ENCODE measurements around the gene ETS2. TPM values are rescaled to one million over a fixed set of nuclear protein-coding genes. Genes with fewer than 3 reads are reported as not detected.

Gene ETS2
- total RNA-seq, 4 donors from 2014 or later, result 154 to 644 (median 289) TPM

GRCh38 chr21:38790059-38790458 lies 15.7 kb upstream of the ETS2 start:
- DNase-seq (ENCODE audit: low spot score in 2 of 2), result no peak
- intact Hi-C loops (cut with DNase I; ENCODE audit: low total_unique reads), result no loop called here
- no peak overlapping the region for H3K4me3 ChIP-seq (ENCODE audit: low read depth, poor library complexity, severe bottlenecking)
- 79 to 93% methylated on average over 7 of the region's 7 CpGs for WGBS, 2 donors
- TF ChIP-seq POLR2A (IDR thresholded peaks at IDR 0.05) (no peak), CTCF (IDR thresholded peaks at IDR 0.05) (no peak)

GRCh38 chr21:38790961-38791360 lies 14.8 kb upstream of the ETS2 start:
- no peak overlapping the region for H3K4me3 ChIP-seq (ENCODE audit: low read depth, poor library complexity, severe bottlenecking)
- no peak for DNase-seq (ENCODE audit: low spot score in 2 of 2)
- intact Hi-C loops (cut with DNase I; ENCODE audit: low total_unique reads), result no loop called here
- TF ChIP-seq CTCF (IDR thresholded peaks at IDR 0.05) (no peak), POLR2A (IDR thresholded peaks at IDR 0.05) (no peak)
- WGBS, 2 donors, result 73 to 84% methylated on average over 4 of the region's 4 CpGs

DNA sequence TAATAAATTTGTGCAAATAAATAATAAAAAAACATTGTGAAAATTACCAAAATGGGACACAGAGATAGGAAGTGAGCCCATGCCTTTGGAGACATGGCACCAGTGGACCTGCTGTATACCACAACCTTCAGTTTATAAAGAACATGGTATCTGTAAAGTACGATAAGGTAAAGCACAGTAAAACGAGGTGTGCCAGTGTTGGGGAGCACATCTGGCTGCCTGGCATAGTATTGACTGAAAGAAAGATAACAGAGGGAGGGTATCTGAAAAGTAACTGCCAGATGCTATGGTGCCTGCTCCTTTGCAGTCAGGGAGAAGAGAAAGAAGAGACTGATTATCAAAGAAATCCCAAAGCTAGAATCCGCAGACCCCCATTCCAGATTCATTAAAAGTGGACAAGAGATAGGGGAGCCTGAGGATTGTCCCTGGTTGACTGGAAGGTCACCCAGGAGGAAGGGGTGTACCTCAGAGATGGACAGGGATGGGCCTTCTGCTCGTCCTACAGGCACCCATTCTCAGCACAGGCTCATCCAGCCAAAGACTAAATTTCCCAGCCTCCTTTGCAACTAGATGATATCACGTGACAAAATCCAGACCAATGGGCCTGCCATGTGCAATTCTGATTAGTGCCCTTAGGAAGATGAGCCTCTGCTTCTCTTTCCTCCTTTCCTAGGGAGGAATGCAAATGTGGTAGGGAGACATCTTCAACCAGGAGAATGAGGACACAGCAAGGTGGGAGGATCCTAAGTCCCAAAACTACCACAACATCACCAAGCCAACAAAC lies 12.9 kb upstream of the ETS2 start:
- 88 to 94% methylated on average over 5 of the region's 5 CpGs for WGBS, 2 donors
- intact Hi-C loops (cut with DNase I; ENCODE audit: low total_unique reads), result no loop called here
- TF ChIP-seq CTCF (IDR thresholded peaks at IDR 0.05) (no peak), POLR2A (IDR thresholded peaks at IDR 0.05) (no peak)
- no peak overlapping the region for H3K4me3 ChIP-seq (ENCODE audit: low read depth, poor library complexity, severe bottlenecking)
- no peak for DNase-seq (ENCODE audit: low spot score in 2 of 2)

- 89 to 95% methylated on average over 16 of the region's 16 CpGs for whole genome bisulfite sequencing, 2 donors
- no peak for DNase-seq (ENCODE audit: low spot score in 2 of 2)
- TF ChIP-seq CTCF (IDR thresholded peaks at IDR 0.05), result no peak
- TF ChIP-seq POLR2A (IDR thresholded peaks at IDR 0.05), result no peak
- intact Hi-C loops (cut with DNase I; ENCODE audit: low total_unique reads), result no loop called here
- H3K4me3 ChIP-seq (ENCODE audit: low read depth, poor library complexity, severe bottlenecking), result no peak overlapping the region
These were observed 11.6 kb upstream of the ETS2 start for GRCh38 chr21:38793926-38794713.

DNA sequence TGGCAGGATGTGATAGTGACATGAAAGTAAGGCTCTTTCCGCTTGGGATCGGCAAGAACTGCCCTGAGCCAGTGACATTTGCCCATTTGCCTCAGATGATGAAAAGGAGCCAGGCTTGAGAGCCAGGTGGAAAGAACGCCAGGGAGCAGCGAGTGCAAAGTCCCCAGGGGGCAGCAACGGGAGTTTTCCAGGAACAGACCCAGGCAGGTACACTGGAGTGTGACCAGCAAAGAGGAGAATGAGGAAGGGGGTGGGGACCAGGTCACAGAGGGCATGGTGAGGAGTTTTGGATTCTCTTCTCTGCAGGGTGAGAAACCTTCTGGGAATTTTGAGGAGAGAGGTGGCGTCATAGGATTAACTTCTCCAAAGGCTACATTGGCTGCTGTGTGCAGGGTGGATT lies 10.8 kb upstream of the ETS2 start:
- 44 to 55% methylated on average over 6 of the region's 6 CpGs for WGBS, 2 donors
- no peak for TF ChIP-seq CTCF (IDR thresholded peaks at IDR 0.05)
- no peak for TF ChIP-seq POLR2A (IDR thresholded peaks at IDR 0.05)
- no peak for DNase-seq (ENCODE audit: low spot score in 2 of 2)
- H3K4me3 ChIP-seq (ENCODE audit: low read depth, poor library complexity, severe bottlenecking), result no peak overlapping the region
- intact Hi-C loops (cut with DNase I; ENCODE audit: low total_unique reads), result no loop called here

Measured in lower leg skin (tissue), 4 donors.